CD4-positive, alpha-beta T cell treated with Interferon gamma for 1 hour (primary cell): ENCODE measurements around the gene CD58.
"Not testable (repeated sequence)": the region's sequence is repeated elsewhere in the genome, so short reads cannot be mapped to it uniquely, and the experiment has no call there.

ENCODE experiments used
- DNase-seq: peaks from one replicate; pipeline ENCODE4 v3.0.0-alpha.2; 2020

Gene CD58

GRCh38 chr1:116570358-116571214 is at the start of gene CD58:
Gene CD58, minus strand, starts transcription at chr1:116571026. Its CDS starts 54 bp downstream, at chr1:116570972.
- DNase-seq = peak; percentile 86

GRCh38 chr1:116620392-116620791 is 49.6 kb upstream of the CD58 start:
- not testable (repeated sequence) for DNase-seq

- not testable (repeated sequence) for DNase-seq
Measured at GRCh38 chr1:116619106-116619505, 48.3 kb upstream of the CD58 start.

- DNase-seq = not testable (repeated sequence)
Measured at GRCh38 chr1:116617808-116618207, 47.0 kb upstream of the CD58 start.

GRCh38 chr1:116613825-116614224 is 43.0 kb upstream of the CD58 start:
- not testable (repeated sequence) for DNase-seq

- DNase-seq = not testable (repeated sequence)
Measured at GRCh38 chr1:116609801-116610371, 39.1 kb upstream of the CD58 start.

- not testable (repeated sequence) for DNase-seq
Measured at GRCh38 chr1:116608841-116609240, 38.0 kb upstream of the CD58 start.

- DNase-seq = not testable (repeated sequence)
Measured at GRCh38 chr1:116608151-116608550, 37.3 kb upstream of the CD58 start.

GRCh38 chr1:116607463-116607862 is 36.6 kb upstream of the CD58 start:
- DNase-seq = not testable (repeated sequence)

GRCh38 chr1:116606067-116606466 is 35.2 kb upstream of the CD58 start:
- DNase-seq = peak; percentile 51

GRCh38 chr1:116605315-116605714 is 34.5 kb upstream of the CD58 start:
- no peak for DNase-seq

GRCh38 chr1:116604408-116604807 is 33.6 kb upstream of the CD58 start:
- DNase-seq = not testable (repeated sequence)

- DNase-seq = not testable (repeated sequence)
Measured at GRCh38 chr1:116603646-116604045, 32.8 kb upstream of the CD58 start.

- not testable (repeated sequence) for DNase-seq
Measured at GRCh38 chr1:116599369-116599768, 28.5 kb upstream of the CD58 start.

GRCh38 chr1:116598420-116599036 is 27.7 kb upstream of the CD58 start:
- DNase-seq = not testable (repeated sequence)

- DNase-seq = not testable (repeated sequence)
Measured at GRCh38 chr1:116597388-116597787, 26.6 kb upstream of the CD58 start.

- DNase-seq = not testable (repeated sequence)
Measured at GRCh38 chr1:116596742-116597307, 26.0 kb upstream of the CD58 start.

- peak; percentile 23 for DNase-seq
Measured at GRCh38 chr1:116595946-116596741, 25.3 kb upstream of the CD58 start.

GRCh38 chr1:116595065-116595840 is 24.4 kb upstream of the CD58 start:
- DNase-seq = not testable (repeated sequence)

- DNase-seq = not testable (repeated sequence)
Measured at GRCh38 chr1:116593977-116594376, 23.2 kb upstream of the CD58 start.

GRCh38 chr1:116593401-116593800 is 22.6 kb upstream of the CD58 start:
- not testable (repeated sequence) for DNase-seq
